ENCODE results near the gene EMSY.
A peak's percentile ranks its signal among the peaks of the same experiment; 100 is the strongest.
"Not testable (repeated sequence)": the region's sequence is repeated elsewhere in the genome, so short reads cannot be mapped to it uniquely, and the experiment has no call there.

EMSY gene

GRCh38 chr11:76577226-76577920 is 132.6 kb downstream of the EMSY start:
- no peak for DNase-seq

GRCh38 chr11:76577921-76578653 is 133.3 kb downstream of the EMSY start:
- DNase-seq, result no peak

- no peak for DNase-seq
Measured at GRCh38 chr11:76578654-76579055, 133.8 kb downstream of the EMSY start.

GRCh38 chr11:76579056-76579751 is 134.4 kb downstream of the EMSY start:
- DNase-seq, result no peak

GRCh38 chr11:76579752-76580151 is 134.9 kb downstream of the EMSY start:
- DNase-seq, result no peak

GRCh38 chr11:76582471-76582870 is 137.7 kb downstream of the EMSY start:
- not testable (repeated sequence) for DNase-seq

- DNase-seq, result peak; percentile 45
Measured at GRCh38 chr11:76587820-76588454, 143.1 kb downstream of the EMSY start.

GRCh38 chr11:76588455-76589325 is 143.9 kb downstream of the EMSY start:
- DNase-seq, result peak; percentile 90

GRCh38 chr11:76589477-76589876 is 144.7 kb downstream of the EMSY start:
- no peak for DNase-seq

- DNase-seq, result no peak
Measured at GRCh38 chr11:76589964-76590950, 145.4 kb downstream of the EMSY start.

- no peak for DNase-seq
Measured at GRCh38 chr11:76591416-76591815, 146.6 kb downstream of the EMSY start.

- DNase-seq, result no peak
Measured at GRCh38 chr11:76592025-76592914, 147.5 kb downstream of the EMSY start.

- no peak for DNase-seq
Measured at GRCh38 chr11:76592961-76593360, 148.1 kb downstream of the EMSY start.

- DNase-seq, result not testable (repeated sequence)
Measured at GRCh38 chr11:76595091-76595490, 150.3 kb downstream of the EMSY start.

GRCh38 chr11:76596652-76597051 is 151.8 kb downstream of the EMSY start:
- DNase-seq, result no peak

- no peak for DNase-seq
Measured at GRCh38 chr11:76597533-76598425, 153.0 kb downstream of the EMSY start.

- peak; percentile 69 for DNase-seq
Measured at GRCh38 chr11:76598426-76598839, 153.6 kb downstream of the EMSY start.

Measured in suppressor macrophage treated with lipopolysaccharide for 4 hours (primary cell).